ENCODE results near the gene NEURL2. TPM values are rescaled to one million over a fixed set of nuclear protein-coding genes. Genes with fewer than 3 reads are reported as not detected.

Gene NEURL2
- total RNA-seq, 1 donor from 2014 or later, result 0.24 TPM

GRCh38 chr20:45886590-45887345, 4.2 kb downstream of the NEURL2 start:
- no peak overlapping the region for H3K27ac Mint-ChIP-seq
- peaks cover 22% of the 10 kb centered on the region for H3K4me1 Mint-ChIP-seq

GRCh38 chr20:45883100-45883469, 7.9 kb downstream of the NEURL2 start:
- H3K79me2 ChIP-seq (ENCODE audit: low read depth), result peaks cover 18% of the 10 kb centered on the region
- no peaks in the 10 kb centered on the region for H3K9me3 Mint-ChIP-seq
- H3K9me3 ChIP-seq (ENCODE audit: low read depth), result no peaks in the 10 kb centered on the region
- no peak overlapping the region for H3K9ac ChIP-seq
- H3K36me3 Mint-ChIP-seq, result peaks cover 13% of the 10 kb centered on the region
- H3K4me1 ChIP-seq, result peaks cover 4% of the 10 kb centered on the region
- H3K27ac Mint-ChIP-seq, result no peak overlapping the region
- H3K36me3 ChIP-seq, result no peaks in the 10 kb centered on the region
- no peaks in the 10 kb centered on the region for H4K20me1 ChIP-seq (ENCODE audit: low read depth)
- peaks cover 20% of the 10 kb centered on the region for H3K4me1 Mint-ChIP-seq
- H2AFZ ChIP-seq (replicated peaks), result no peak overlapping the region
- no peak overlapping the region for H3K4me3 ChIP-seq
- H3K4me2 ChIP-seq, result no peak overlapping the region
- peak overlapping the region; percentile 81 for H3K4me3 Mint-ChIP-seq
- H3K27me3 ChIP-seq, result no peaks in the 10 kb centered on the region
- no peak for TF ChIP-seq EZH2phosphoT487 (IDR thresholded peaks at IDR 0.05)
- no peak for TF ChIP-seq EZH2 (IDR thresholded peaks at IDR 0.05)
- no peak for TF ChIP-seq CTCF (IDR thresholded peaks at IDR 0.05)
- no peak overlapping the region for H3K27ac ChIP-seq
- no peak for DNase-seq (ENCODE audit: low spot score)
- peaks cover 16% of the 10 kb centered on the region for H3F3A ChIP-seq (ENCODE audit: low read depth)
- H3K27me3 Mint-ChIP-seq (ENCODE audit: insufficient read depth, low read depth), result peaks cover 2% of the 10 kb centered on the region

More at GRCh38 chr20:45886590-45887345, 4.2 kb downstream of the NEURL2 start:
- Mint-ChIP-seq H3K4me3 (no peak overlapping the region), H3K27me3 (ENCODE audit: insufficient read depth, low read depth) (peaks cover 4% of the 10 kb centered on the region), H3K36me3 (peaks cover 13% of the 10 kb centered on the region), H3K9me3 (no peaks in the 10 kb centered on the region)
- H3K4me2 ChIP-seq, result no peak overlapping the region
- DNase-seq (ENCODE audit: low spot score), result no peak
- H3K27ac ChIP-seq, result no peak overlapping the region
- no peaks in the 10 kb centered on the region for H3K36me3 ChIP-seq
- H3K79me2 ChIP-seq (ENCODE audit: low read depth), result peaks cover 11% of the 10 kb centered on the region
- peaks cover 9% of the 10 kb centered on the region for H3F3A ChIP-seq (ENCODE audit: low read depth)
- H3K9me3 ChIP-seq (ENCODE audit: low read depth), result no peaks in the 10 kb centered on the region
- peaks cover 9% of the 10 kb centered on the region for H3K27me3 ChIP-seq
- no peak overlapping the region for H2AFZ ChIP-seq (replicated peaks)
- H3K4me3 ChIP-seq, result no peak overlapping the region
- H3K4me1 ChIP-seq, result peaks cover 11% of the 10 kb centered on the region
- H3K9ac ChIP-seq, result no peak overlapping the region
- no peaks in the 10 kb centered on the region for H4K20me1 ChIP-seq (ENCODE audit: low read depth)
- no peak for TF ChIP-seq EZH2phosphoT487 (IDR thresholded peaks at IDR 0.05)
- no peak for TF ChIP-seq CTCF (IDR thresholded peaks at IDR 0.05)
- no peak for TF ChIP-seq EZH2 (IDR thresholded peaks at IDR 0.05)

DNA sequence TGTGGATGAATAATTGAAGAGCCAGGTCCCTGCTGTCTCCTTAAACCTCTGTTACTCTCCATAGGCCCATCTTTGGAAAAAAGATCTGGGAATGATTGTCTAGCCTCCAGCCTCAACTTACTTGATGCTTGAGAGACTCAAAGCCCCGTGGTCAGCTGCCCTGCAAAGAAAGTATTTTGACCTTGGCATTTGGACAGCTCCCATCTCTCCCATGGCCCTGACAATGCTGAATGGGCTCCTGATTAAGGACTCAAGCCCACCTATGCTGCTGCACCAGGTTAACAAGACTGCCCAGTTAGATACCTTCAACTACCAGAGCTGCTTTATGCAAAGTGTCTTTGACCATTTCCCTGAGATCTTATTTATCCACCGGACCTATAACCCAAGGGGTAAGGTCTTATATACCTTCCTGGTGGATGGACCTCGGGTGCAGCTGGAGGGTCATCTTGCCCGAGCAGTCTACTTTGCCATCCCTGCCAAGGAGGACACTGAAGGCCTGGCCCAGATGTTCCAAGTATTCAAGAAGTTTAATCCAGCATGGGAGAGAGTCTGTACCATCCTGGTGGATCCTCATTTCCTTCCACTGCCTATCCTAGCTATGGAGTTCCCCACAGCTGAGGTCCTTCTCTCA, 8.4 kb downstream of the NEURL2 start:
- no peak overlapping the region for H3K27ac ChIP-seq
- Mint-ChIP-seq H3K27ac (no peak overlapping the region), H3K36me3 (peaks cover 13% of the 10 kb centered on the region)

More for the DNA sequence above, 8.4 kb downstream of the NEURL2 start:
- H2AFZ ChIP-seq (replicated peaks), result no peak overlapping the region
- H4K20me1 ChIP-seq (ENCODE audit: low read depth), result no peaks in the 10 kb centered on the region
- no peak overlapping the region for H3K4me3 ChIP-seq
- H3K9ac ChIP-seq, result no peak overlapping the region
- H3K27me3 ChIP-seq, result no peaks in the 10 kb centered on the region
- H3K79me2 ChIP-seq (ENCODE audit: low read depth), result peaks cover 18% of the 10 kb centered on the region
- TF ChIP-seq EZH2phosphoT487 (IDR thresholded peaks at IDR 0.05), result no peak
- TF ChIP-seq EZH2 (IDR thresholded peaks at IDR 0.05), result no peak
- TF ChIP-seq CTCF (IDR thresholded peaks at IDR 0.05), result no peak
- H3K4me2 ChIP-seq, result peak overlapping the region; percentile 93
- peaks cover 2% of the 10 kb centered on the region for H3K27me3 Mint-ChIP-seq (ENCODE audit: insufficient read depth, low read depth)
- peaks cover 20% of the 10 kb centered on the region for H3K4me1 Mint-ChIP-seq
- H3K4me1 ChIP-seq, result peaks cover 4% of the 10 kb centered on the region
- peak overlapping the region; percentile 81 for H3K4me3 Mint-ChIP-seq
- H3F3A ChIP-seq (ENCODE audit: low read depth), result peaks cover 16% of the 10 kb centered on the region
- H3K9me3 Mint-ChIP-seq, result no peaks in the 10 kb centered on the region
- H3K36me3 ChIP-seq, result no peaks in the 10 kb centered on the region
- no peak for DNase-seq (ENCODE audit: low spot score)
- no peaks in the 10 kb centered on the region for H3K9me3 ChIP-seq (ENCODE audit: low read depth)
